K562 (cell line): Measurements from ENCODE around the gene AHI1. TPM values are rescaled to one million over a fixed set of nuclear protein-coding genes. Genes with fewer than 3 reads are reported as not detected.
A peak's percentile ranks its signal among the peaks of the same experiment; 100 is the strongest.

ENCODE experiments used
- CBFA2T3 ChIP-seq: fragments of 450-650 bp; IDR thresholded peaks from 2 replicates; pipeline ENCODE4 v1.6.1; 2017
- HNRNPUL1 ChIP-seq: fragments of 200-400 bp; formaldehyde crosslinking; IDR thresholded peaks from 2 replicates; pipeline ENCODE4 v1.6.1; 2017; ENCODE audit warnings: low read length
- MCM7 ChIP-seq, 2 experiments: fragments of 450-650 bp; IDR thresholded peaks; 2 replicates each; pipeline ENCODE4 v1.6.1; 2016 to 2018
- RBM22 ChIP-seq: fragments of 200-400 bp; formaldehyde crosslinking; IDR thresholded peaks from 2 replicates; pipeline ENCODE4 v1.6.1; 2018; ENCODE audit warnings: low read length, low read depth; ENCODE audit not compliant: poor library complexity, severe bottlenecking
- SMARCC2 ChIP-seq: fragments of 450-650 bp; IDR thresholded peaks from 2 replicates; pipeline ENCODE4 v1.6.1; 2017; ENCODE audit warnings: antibody characterized with exemption, moderate library complexity, mild to moderate bottlenecking, low read depth
- SOX6 ChIP-seq: fragments of 450-650 bp; IDR thresholded peaks from 2 replicates; pipeline ENCODE4 v1.6.1; 2014; ENCODE audit warnings: mild to moderate bottlenecking
- ZNF197 ChIP-seq: fragments of 200-800 bp; sonication (Bioruptor generic); IDR thresholded peaks from 2 replicates; pipeline ENCODE4 v1.6.1; 2016; ENCODE audit warnings: low read depth, missing genetic modification characterization, missing compliant biosample characterization
- ZSCAN29 ChIP-seq: fragments of 450-650 bp; IDR thresholded peaks from 2 replicates; pipeline ENCODE4 v1.6.1; 2017
- polyA plus RNA-seq, 8 experiments: library from polyadenylated mRNA; depleted of rRNA in 4 of 8; stranded (reverse) in 5 of 8; unstranded in 3 of 8; fragments of >200 nt; fragmentation: Nextera tagmentation in 2 of 8; fragmentation: Illumina TruSeq in 1 of 8; extraction: Ambion mirVana in 2 of 8; extraction: Trizol in 1 of 8; gene quantifications; 2 replicates each; pipeline versions ENCODE4 v1.2.1 to v1.2.3, GENCODE V29; 2011 to 2014; ENCODE audit warnings: inconsistent platforms in 1 of 8, missing spikeins in 1 of 8
- total RNA-seq, 7 experiments: library from RNA; depleted of rRNA in 6 of 7; stranded (reverse); fragments of >200 nt in 6 of 7; fragmentation: Illumina TruSeq in 2 of 7; extraction: Trizol in 2 of 7; gene quantifications; 2 replicates each; pipeline versions ENCODE4 v1.2.1 to v1.2.3, GENCODE V29; 2011 to 2021; ENCODE audit warnings: low replicate concordance in 1 of 7
- TF ChIP-seq, protein P1 (sequence below): fragments of 200-600 bp; sonication (generic); IDR thresholded peaks from one replicate; pipeline ENCODE4 v1.6.1; 2012; ENCODE audit warnings: mild to moderate bottlenecking, low read depth, low read length, inconsistent platforms
- TF ChIP-seq, protein P2 (sequence below): fragments of 450-650 bp; IDR thresholded peaks from 2 replicates; pipeline ENCODE4 v1.6.1; 2016; ENCODE audit warnings: borderline replicate concordance
- TF ChIP-seq, protein P3 (sequence below): fragments of 450-650 bp; conservative IDR thresholded peaks from 2 replicates; pipeline ENCODE4 v1.6.1; 2016; ENCODE audit warnings: missing genetic modification characterization, low read depth, mild to moderate bottlenecking, missing compliant biosample characterization, moderate library complexity
- TF ChIP-seq, protein P4 (sequence below): fragments of 450-650 bp; formaldehyde crosslinking; IDR thresholded peaks from 2 replicates; pipeline ENCODE4 v1.4.0; 2020; ENCODE audit warnings: mild to moderate bottlenecking

AHI1 gene
- total and polyA plus RNA-seq, 9 of the 15 experiments (the other 6 are each of a cell fraction or from before 2014, with no cell fraction given), result 24.7 to 54.9 (median 32.2) TPM

DNA sequence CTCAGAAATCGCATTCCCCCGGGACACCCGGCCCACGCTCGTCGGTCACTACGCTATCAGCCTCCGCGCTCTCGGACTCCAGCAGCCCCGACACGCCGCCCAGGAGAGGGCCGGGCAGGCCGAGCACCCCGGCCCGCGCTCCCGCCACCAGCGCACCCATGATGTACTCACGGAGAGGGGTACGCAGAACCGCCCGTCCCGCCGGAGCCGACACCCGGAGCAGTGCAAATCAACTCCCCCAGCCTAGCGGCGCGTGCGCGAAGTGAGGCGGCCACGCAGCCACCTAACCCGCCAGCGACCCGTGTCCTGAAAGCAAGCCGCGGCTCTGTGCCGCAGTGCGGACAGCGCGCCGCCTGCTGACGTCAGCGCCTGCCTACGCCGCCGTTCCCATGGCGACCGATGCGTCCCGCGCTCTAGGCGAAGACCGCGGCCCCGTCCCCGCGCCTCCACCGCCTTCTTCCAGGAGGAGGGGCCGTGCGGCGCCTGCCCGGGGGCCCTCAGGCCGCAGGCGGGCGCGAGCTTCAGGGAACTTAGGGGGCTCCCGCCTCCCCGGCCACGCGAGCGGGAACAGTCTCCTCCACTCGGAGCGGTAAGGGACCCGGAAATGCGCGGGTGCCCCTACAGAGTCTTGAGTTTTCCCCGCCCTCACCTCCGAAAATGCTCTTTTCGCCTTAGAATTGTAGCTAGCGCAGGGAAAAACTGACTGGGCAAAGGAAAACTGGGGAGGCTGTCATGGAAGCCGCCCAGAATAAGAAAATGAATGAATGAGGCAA, at the start of gene AHI1 (continued):
- TF ChIP-seq, protein P1, sequence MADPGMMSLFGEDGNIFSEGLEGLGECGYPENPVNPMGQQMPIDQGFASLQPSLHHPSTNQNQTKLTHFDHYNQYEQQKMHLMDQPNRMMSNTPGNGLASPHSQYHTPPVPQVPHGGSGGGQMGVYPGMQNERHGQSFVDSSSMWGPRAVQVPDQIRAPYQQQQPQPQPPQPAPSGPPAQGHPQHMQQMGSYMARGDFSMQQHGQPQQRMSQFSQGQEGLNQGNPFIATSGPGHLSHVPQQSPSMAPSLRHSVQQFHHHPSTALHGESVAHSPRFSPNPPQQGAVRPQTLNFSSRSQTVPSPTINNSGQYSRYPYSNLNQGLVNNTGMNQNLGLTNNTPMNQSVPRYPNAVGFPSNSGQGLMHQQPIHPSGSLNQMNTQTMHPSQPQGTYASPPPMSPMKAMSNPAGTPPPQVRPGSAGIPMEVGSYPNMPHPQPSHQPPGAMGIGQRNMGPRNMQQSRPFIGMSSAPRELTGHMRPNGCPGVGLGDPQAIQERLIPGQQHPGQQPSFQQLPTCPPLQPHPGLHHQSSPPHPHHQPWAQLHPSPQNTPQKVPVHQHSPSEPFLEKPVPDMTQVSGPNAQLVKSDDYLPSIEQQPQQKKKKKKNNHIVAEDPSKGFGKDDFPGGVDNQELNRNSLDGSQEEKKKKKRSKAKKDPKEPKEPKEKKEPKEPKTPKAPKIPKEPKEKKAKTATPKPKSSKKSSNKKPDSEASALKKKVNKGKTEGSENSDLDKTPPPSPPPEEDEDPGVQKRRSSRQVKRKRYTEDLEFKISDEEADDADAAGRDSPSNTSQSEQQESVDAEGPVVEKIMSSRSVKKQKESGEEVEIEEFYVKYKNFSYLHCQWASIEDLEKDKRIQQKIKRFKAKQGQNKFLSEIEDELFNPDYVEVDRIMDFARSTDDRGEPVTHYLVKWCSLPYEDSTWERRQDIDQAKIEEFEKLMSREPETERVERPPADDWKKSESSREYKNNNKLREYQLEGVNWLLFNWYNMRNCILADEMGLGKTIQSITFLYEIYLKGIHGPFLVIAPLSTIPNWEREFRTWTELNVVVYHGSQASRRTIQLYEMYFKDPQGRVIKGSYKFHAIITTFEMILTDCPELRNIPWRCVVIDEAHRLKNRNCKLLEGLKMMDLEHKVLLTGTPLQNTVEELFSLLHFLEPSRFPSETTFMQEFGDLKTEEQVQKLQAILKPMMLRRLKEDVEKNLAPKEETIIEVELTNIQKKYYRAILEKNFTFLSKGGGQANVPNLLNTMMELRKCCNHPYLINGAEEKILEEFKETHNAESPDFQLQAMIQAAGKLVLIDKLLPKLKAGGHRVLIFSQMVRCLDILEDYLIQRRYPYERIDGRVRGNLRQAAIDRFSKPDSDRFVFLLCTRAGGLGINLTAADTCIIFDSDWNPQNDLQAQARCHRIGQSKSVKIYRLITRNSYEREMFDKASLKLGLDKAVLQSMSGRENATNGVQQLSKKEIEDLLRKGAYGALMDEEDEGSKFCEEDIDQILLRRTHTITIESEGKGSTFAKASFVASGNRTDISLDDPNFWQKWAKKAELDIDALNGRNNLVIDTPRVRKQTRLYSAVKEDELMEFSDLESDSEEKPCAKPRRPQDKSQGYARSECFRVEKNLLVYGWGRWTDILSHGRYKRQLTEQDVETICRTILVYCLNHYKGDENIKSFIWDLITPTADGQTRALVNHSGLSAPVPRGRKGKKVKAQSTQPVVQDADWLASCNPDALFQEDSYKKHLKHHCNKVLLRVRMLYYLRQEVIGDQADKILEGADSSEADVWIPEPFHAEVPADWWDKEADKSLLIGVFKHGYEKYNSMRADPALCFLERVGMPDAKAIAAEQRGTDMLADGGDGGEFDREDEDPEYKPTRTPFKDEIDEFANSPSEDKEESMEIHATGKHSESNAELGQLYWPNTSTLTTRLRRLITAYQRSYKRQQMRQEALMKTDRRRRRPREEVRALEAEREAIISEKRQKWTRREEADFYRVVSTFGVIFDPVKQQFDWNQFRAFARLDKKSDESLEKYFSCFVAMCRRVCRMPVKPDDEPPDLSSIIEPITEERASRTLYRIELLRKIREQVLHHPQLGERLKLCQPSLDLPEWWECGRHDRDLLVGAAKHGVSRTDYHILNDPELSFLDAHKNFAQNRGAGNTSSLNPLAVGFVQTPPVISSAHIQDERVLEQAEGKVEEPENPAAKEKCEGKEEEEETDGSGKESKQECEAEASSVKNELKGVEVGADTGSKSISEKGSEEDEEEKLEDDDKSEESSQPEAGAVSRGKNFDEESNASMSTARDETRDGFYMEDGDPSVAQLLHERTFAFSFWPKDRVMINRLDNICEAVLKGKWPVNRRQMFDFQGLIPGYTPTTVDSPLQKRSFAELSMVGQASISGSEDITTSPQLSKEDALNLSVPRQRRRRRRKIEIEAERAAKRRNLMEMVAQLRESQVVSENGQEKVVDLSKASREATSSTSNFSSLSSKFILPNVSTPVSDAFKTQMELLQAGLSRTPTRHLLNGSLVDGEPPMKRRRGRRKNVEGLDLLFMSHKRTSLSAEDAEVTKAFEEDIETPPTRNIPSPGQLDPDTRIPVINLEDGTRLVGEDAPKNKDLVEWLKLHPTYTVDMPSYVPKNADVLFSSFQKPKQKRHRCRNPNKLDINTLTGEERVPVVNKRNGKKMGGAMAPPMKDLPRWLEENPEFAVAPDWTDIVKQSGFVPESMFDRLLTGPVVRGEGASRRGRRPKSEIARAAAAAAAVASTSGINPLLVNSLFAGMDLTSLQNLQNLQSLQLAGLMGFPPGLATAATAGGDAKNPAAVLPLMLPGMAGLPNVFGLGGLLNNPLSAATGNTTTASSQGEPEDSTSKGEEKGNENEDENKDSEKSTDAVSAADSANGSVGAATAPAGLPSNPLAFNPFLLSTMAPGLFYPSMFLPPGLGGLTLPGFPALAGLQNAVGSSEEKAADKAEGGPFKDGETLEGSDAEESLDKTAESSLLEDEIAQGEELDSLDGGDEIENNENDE, result no peak
- no peak for TF ChIP-seq MCM7 (IDR thresholded peaks at IDR 0.05)
- peak; percentile 99 for TF ChIP-seq RBM22
- TF ChIP-seq HNRNPUL1, result no peak
- TF ChIP-seq CBFA2T3, result peak; percentile 40; the same call in 1 of the 2 replicates
- TF ChIP-seq ZSCAN29, result peak; percentile 95
- TF ChIP-seq ZNF197 (CRISPR knock-in tag), result peak; percentile 19; the same call in 1 of the 2 replicates
- TF ChIP-seq SMARCC2, result peak; percentile 9; the same call in 1 of the 2 replicates
- TF ChIP-seq, protein P2, sequence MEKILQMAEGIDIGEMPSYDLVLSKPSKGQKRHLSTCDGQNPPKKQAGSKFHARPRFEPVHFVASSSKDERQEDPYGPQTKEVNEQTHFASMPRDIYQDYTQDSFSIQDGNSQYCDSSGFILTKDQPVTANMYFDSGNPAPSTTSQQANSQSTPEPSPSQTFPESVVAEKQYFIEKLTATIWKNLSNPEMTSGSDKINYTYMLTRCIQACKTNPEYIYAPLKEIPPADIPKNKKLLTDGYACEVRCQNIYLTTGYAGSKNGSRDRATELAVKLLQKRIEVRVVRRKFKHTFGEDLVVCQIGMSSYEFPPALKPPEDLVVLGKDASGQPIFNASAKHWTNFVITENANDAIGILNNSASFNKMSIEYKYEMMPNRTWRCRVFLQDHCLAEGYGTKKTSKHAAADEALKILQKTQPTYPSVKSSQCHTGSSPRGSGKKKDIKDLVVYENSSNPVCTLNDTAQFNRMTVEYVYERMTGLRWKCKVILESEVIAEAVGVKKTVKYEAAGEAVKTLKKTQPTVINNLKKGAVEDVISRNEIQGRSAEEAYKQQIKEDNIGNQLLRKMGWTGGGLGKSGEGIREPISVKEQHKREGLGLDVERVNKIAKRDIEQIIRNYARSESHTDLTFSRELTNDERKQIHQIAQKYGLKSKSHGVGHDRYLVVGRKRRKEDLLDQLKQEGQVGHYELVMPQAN, result peak; percentile 93
- TF ChIP-seq, protein P3, sequence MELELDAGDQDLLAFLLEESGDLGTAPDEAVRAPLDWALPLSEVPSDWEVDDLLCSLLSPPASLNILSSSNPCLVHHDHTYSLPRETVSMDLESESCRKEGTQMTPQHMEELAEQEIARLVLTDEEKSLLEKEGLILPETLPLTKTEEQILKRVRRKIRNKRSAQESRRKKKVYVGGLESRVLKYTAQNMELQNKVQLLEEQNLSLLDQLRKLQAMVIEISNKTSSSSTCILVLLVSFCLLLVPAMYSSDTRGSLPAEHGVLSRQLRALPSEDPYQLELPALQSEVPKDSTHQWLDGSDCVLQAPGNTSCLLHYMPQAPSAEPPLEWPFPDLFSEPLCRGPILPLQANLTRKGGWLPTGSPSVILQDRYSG (tag), result 0 out of 2 replicates have a peak, but pooled peaks have one; percentile 11
- TF ChIP-seq, protein P4, sequence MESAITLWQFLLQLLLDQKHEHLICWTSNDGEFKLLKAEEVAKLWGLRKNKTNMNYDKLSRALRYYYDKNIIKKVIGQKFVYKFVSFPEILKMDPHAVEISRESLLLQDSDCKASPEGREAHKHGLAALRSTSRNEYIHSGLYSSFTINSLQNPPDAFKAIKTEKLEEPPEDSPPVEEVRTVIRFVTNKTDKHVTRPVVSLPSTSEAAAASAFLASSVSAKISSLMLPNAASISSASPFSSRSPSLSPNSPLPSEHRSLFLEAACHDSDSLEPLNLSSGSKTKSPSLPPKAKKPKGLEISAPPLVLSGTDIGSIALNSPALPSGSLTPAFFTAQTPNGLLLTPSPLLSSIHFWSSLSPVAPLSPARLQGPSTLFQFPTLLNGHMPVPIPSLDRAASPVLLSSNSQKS (CRISPR knock-in tag), result peak; percentile 71; the same call in 1 of the 2 replicates
- TF ChIP-seq SOX6, result peak; percentile 53; the same call in 1 of the 2 replicates
